Ishikawa (cell line): Measurements from ENCODE around the gene TIE1.

Source experiments
- CEBPB ChIP-seq: IDR thresholded peaks from 2 replicates; pipeline ENCODE4 v1.6.1; 2012
- EP300 ChIP-seq: IDR thresholded peaks from 2 replicates; pipeline ENCODE4 v1.6.1; 2012; ENCODE audit warnings: borderline replicate concordance
- MAX ChIP-seq: IDR thresholded peaks from 2 replicates; pipeline ENCODE4 v1.6.1; 2012
- REST ChIP-seq: IDR thresholded peaks from 2 replicates; pipeline ENCODE4 v1.6.1; 2012; ENCODE audit warnings: low read depth, mild to moderate bottlenecking
- TEAD4 ChIP-seq: IDR thresholded peaks from 2 replicates; pipeline ENCODE4 v1.6.1; 2012
- YY1 ChIP-seq: IDR thresholded peaks from 2 replicates; pipeline ENCODE4 v1.6.1; 2012; ENCODE audit warnings: low read depth

GRCh38 chr1:43270421-43271095 is 30.2 kb upstream of the TIE1 start:
- TF ChIP-seq TEAD4 (peak; percentile 86), MAX (peak; percentile 75), REST (no peak), YY1 (0 out of 2 replicates have a peak, but pooled peaks have one; percentile 52), CEBPB (no peak), EP300 (no peak; the same call in 1 of the 2 replicates)
